GM18861 (cell line): ENCODE data around the gene PRKAR2A.
A peak's percentile ranks its signal among the peaks of the same experiment; 100 is the strongest.

Experiments used
- ATAC-seq: cut with Tn5 transposase; IDR thresholded peaks from one replicate; pipeline ENCODE4 v1.9.1; 2021; ENCODE audit not compliant: unreplicated experiment

Gene PRKAR2A

GRCh38 chr3:48847504-48848423 lies at the start of gene PRKAR2A:
PRKAR2A (minus strand) TSS chr3:48847874; CDS start chr3:48847596, 278 bp downstream.
- ATAC-seq = peak; percentile 81

- ATAC-seq = no peak
Measured at GRCh38 chr3:48896936-48897335, 49.3 kb upstream of the PRKAR2A start.

- ATAC-seq = no peak
Measured at GRCh38 chr3:48894516-48894915, 46.8 kb upstream of the PRKAR2A start.

DNA sequence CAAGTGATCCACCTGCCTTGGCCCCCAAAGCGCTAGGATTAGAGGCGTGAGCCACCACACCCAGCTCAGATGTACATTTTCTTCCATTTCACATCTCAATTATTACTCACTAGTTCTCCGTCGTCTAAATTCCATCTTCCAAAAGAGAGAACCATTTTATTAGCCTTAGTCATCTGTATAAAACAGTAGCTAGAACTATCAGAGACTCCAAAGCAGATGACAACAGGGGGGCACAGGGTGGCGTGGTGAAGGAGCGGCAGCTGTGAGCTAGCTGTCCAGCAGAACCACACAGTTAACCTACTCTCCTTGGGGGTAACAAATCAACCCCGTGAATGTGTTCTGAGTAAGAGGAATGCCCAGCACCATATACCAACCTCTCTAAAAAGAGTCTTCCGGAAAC lies 43.9 kb upstream of the PRKAR2A start:
- no peak for ATAC-seq

GRCh38 chr3:48885753-48886152 lies 38.1 kb upstream of the PRKAR2A start:
- no peak for ATAC-seq

DNA sequence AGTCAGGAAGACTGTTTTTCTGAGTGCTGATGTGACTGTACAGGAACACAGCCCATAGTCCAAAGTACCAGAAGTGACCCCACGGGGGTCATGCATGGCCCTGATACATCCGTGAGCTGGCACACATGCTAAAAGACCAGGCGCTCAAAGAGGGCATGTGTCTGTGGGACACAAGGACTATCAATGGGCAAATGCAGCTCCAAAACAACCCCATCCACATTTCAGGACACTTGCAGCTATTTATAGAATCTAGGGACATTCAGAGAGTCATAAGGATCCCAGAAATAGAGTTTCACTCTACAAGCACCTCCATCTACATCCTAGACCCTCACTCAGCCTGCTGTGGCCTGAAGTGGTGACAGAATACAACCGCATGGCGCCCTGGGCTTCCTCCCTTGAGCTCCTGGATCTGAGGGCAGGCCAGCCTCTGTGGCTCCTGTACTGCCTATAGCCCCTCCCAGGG lies 34.0 kb upstream of the PRKAR2A start:
- ATAC-seq = no peak

- ATAC-seq = no peak
Measured at GRCh38 chr3:48881006-48881405, 33.3 kb upstream of the PRKAR2A start.

- ATAC-seq = no peak
Measured at GRCh38 chr3:48879994-48880377, 32.3 kb upstream of the PRKAR2A start.

- no peak for ATAC-seq
Measured at GRCh38 chr3:48879307-48879993, 31.8 kb upstream of the PRKAR2A start.

DNA sequence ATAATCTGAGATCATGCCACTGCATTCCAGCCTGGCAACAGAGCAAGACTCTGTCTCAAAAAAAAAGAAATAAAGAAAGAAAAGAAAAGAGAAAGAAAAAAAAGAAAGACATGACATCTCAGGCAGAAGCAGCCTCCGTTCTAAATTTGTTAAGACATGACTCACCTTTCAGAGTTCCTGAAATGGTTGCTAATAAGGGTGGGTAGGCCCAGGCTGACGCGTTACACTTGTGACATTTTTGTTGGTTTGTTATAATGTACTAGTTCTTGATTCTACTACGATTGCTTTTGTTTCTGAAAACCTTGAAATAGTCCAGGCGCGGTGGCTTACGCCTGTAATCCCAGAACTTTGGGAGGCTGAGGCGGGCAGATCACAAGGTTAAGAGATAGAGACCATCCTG lies 30.0 kb upstream of the PRKAR2A start:
- ATAC-seq = no peak

- no peak for ATAC-seq
Measured at GRCh38 chr3:48863122-48863521, 15.4 kb upstream of the PRKAR2A start.

GRCh38 chr3:48859206-48859605 lies 11.5 kb upstream of the PRKAR2A start:
- no peak for ATAC-seq

- ATAC-seq = no peak
Measured at GRCh38 chr3:48858709-48859108, 11.0 kb upstream of the PRKAR2A start.

- no peak for ATAC-seq
Measured at GRCh38 chr3:48857641-48858040, 10.0 kb upstream of the PRKAR2A start.

DNA sequence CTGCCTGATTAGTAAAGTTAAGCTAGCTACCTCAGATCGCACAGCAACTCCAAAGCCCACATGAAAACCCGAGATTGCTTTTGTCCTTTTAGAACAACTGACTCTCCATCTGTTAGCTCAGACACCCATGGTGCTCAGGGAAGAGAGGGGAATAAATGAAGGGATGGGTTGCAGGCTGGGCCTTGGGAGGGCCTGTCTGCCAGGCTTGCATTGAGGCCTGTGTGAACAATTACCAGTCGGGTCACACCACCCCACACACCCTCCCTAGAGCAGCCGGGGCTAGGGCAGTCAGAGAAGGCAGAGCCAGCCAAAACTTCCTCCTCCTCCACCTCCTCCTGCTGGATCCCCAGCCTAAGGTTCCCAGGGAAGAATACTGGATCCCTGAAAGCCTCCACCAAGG lies 8.8 kb upstream of the PRKAR2A start:
- no peak for ATAC-seq

DNA sequence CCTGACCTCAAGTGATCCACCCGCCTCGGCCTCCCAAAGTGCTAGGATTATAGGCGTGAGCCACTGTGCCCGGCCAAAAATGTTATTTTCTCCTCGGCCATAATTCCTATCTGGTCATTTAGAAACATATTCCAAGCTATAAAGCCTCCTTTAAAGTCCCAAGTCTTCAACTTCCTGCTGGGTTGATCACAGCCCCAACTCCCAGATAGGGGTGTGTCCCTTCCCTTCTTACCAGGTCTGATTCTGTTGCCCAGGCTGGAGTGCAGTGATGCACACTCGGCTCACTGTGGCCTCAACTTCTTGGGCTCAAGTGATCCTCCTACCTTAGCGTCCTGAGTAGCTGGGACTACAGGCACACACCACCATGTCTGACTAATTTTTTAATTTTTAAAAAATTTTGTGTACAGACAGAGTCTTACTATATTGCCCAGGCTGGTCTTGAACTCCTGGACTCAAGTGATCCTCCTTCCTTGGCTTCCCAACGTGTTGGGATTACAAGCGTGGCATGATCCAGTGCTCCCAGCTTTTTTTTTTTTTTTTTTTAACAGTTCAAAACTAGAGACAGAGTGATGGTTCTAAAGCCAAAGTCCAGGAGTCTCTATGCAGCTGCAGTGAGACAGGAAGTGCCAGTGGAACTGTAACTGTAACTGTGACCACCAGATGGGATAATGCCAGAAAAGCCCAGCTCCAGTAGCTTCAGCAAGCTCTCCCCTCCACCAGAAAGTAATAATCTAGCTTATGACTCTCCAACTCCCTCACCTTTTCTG lies 8.2 kb upstream of the PRKAR2A start:
- no peak for ATAC-seq

GRCh38 chr3:48852151-48852550 lies 4.5 kb upstream of the PRKAR2A start:
- ATAC-seq = no peak

DNA sequence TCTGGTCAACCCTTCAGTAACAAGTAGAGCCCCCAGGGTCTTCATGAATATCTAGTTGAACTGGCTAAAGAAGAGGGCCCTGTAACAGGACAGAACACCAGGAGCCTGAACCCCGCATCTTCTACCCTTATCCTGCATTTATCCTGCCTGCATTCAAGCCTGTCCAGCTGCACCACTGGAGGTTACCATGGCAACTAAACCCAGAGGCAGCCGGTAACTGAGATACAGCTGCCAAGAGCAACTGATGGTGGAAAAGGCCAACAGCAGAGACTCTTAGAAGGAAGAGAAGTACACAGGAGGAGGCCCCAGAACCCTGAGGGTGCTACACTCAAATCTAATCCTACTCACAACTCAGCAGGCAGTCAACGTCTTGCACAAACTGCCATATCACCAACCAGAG lies 3.7 kb upstream of the PRKAR2A start:
- no peak for ATAC-seq

- ATAC-seq = no peak
Measured at GRCh38 chr3:48848816-48849515, 1.3 kb upstream of the PRKAR2A start.

GRCh38 chr3:48847053-48847503 lies 596 bp downstream of the PRKAR2A start:
- no peak for ATAC-seq

DNA sequence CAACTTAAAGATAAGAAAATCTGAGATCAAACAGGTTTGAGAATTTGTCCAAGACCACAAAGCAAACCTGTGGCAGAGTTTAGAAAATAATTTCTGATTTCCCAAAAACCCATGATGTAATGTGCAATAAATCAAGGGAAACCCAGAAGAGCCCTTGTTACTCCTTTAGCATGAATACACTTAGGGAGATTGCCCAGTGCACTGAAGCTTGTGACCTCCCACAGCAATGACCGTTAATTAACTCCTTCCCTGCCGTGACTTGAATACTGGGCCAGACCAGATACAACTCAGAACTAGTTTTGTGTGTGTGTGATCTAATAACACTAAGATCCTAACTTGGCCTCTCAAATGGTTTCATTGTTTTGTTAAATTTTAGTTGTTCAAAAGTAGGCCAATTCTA lies 2.5 kb downstream of the PRKAR2A start:
- no peak for ATAC-seq
